ENCODE results near the gene KRTAP10-5. TPM values are rescaled to one million over a fixed set of nuclear protein-coding genes. Genes with fewer than 3 reads are reported as not detected.
"Not testable (repeated sequence)": the region's sequence is repeated elsewhere in the genome, so short reads cannot be mapped to it uniquely, and the experiment has no call there.

Gene KRTAP10-5
- not detected for polyA plus RNA-seq (ENCODE audit: insufficient read length in 3 of 3)
- long read RNA-seq, donor 1 = 0 reads
- long read RNA-seq, donor 2 = 0 reads
- long read RNA-seq, donor 3 = 0 reads
- long read RNA-seq, donor 4 = 0 reads
- long read RNA-seq, donor 5 = 0 reads
- long read RNA-seq, donor 6 = 0 reads
- long read RNA-seq, donor 7 = 0 reads
- long read RNA-seq, donor 8 = 0 reads
- long read RNA-seq, donor 9 = 0 reads
- long read RNA-seq, donor 10 = 0 reads
- long read RNA-seq, donor 11 = 0 reads
- long read RNA-seq, donor 12 = 0 reads
- long read RNA-seq, donor 13 = 0 reads
- long read RNA-seq, donor 14 = 0 reads
- long read RNA-seq, donor 15 = 0 reads
- long read RNA-seq, donor 16 = 0 reads

GRCh38 chr21:44580231-44580821 is at the start of gene KRTAP10-5:
KRTAP10-5 (minus strand) TSS chr21:44580604; CDS start chr21:44580578, 26 bp downstream.
- not testable (repeated sequence) for DNase-seq

GRCh38 chr21:44628707-44629391 is 48.4 kb upstream of the KRTAP10-5 start:
- no peak for DNase-seq

GRCh38 chr21:44627831-44628233 is 47.4 kb upstream of the KRTAP10-5 start:
- DNase-seq = not testable (repeated sequence)

- not testable (repeated sequence) for DNase-seq
These were observed 46.9 kb upstream of the KRTAP10-5 start for GRCh38 chr21:44627181-44627822.

- no peak for DNase-seq
These were observed 46.3 kb upstream of the KRTAP10-5 start, which contains the start of gene KRTAP10-9 for GRCh38 chr21:44626673-44627143. KRTAP10-9 (plus strand) TSS chr21:44627093; CDS start chr21:44627172, 79 bp downstream.

GRCh38 chr21:44626262-44626661 is 45.9 kb upstream of the KRTAP10-5 start:
- no peak for DNase-seq

- DNase-seq = no peak
These were observed 45.4 kb upstream of the KRTAP10-5 start for GRCh38 chr21:44625756-44626155.

GRCh38 chr21:44623575-44623974 is 43.2 kb upstream of the KRTAP10-5 start:
- DNase-seq = no peak

- no peak for DNase-seq
These were observed 39.5 kb upstream of the KRTAP10-5 start for GRCh38 chr21:44619886-44620285.

GRCh38 chr21:44618909-44619308 is 38.5 kb upstream of the KRTAP10-5 start:
- no peak for DNase-seq

- DNase-seq = no peak
These were observed 38.1 kb upstream of the KRTAP10-5 start for GRCh38 chr21:44618504-44618903.

- no peak for DNase-seq
These were observed 36.7 kb upstream of the KRTAP10-5 start for GRCh38 chr21:44617071-44617501.

GRCh38 chr21:44616591-44616926 is 36.2 kb upstream of the KRTAP10-5 start:
- no peak for DNase-seq

GRCh38 chr21:44615911-44616590 is 35.6 kb upstream of the KRTAP10-5 start:
- no peak for DNase-seq

GRCh38 chr21:44615466-44615865 is 35.1 kb upstream of the KRTAP10-5 start:
- no peak for DNase-seq

- DNase-seq = no peak
These were observed 34.6 kb upstream of the KRTAP10-5 start for GRCh38 chr21:44614961-44615391.

- DNase-seq = no peak
These were observed 33.8 kb upstream of the KRTAP10-5 start for GRCh38 chr21:44614161-44614631.

GRCh38 chr21:44613386-44614155 is 33.2 kb upstream of the KRTAP10-5 start:
- DNase-seq = no peak

- DNase-seq = no peak
These were observed 32.3 kb upstream of the KRTAP10-5 start for GRCh38 chr21:44612669-44613229.

GRCh38 chr21:44612029-44612486 is 31.7 kb upstream of the KRTAP10-5 start, which contains the start of gene KRTAP10-8:
KRTAP10-8 (plus strand) TSS chr21:44612079; CDS start chr21:44612101, 22 bp downstream.
- no peak for DNase-seq
